Measurements from ENCODE around the gene SSR4. TPM values are rescaled to one million over a fixed set of nuclear protein-coding genes. Genes with fewer than 3 reads are reported as not detected.
A peak's percentile ranks its signal among the peaks of the same experiment; 100 is the strongest.

SSR4 gene
- total and polyA plus RNA-seq, 4 donors = 125 to 459 (median 304) TPM

DNA sequence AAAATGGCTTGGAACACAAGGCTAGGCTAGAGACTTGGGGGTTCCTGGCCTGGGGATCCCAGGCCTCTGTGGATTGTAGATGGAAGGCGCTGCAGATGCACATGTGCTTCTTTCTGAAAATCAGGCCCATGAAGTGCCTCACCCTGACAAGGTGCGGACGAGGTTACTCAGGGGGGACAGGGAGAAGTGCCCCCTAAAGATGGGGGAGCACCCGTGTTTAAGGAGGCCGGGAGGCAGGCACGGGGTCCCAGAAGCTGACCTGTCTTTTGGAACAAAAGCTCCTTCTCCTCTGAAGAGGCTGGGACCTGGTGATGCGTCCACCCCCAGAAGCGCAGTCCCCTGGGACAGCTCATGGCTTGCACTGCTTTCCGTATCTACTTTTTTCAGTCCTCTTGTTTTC lies 33.4 kb downstream of the SSR4 start:
- WGBS = 75% methylated on average over 9 of the region's 9 CpGs
- TF ChIP-seq FOXA2 (IDR thresholded peaks at IDR 0.05) = no peak
- TF ChIP-seq, protein P1, sequence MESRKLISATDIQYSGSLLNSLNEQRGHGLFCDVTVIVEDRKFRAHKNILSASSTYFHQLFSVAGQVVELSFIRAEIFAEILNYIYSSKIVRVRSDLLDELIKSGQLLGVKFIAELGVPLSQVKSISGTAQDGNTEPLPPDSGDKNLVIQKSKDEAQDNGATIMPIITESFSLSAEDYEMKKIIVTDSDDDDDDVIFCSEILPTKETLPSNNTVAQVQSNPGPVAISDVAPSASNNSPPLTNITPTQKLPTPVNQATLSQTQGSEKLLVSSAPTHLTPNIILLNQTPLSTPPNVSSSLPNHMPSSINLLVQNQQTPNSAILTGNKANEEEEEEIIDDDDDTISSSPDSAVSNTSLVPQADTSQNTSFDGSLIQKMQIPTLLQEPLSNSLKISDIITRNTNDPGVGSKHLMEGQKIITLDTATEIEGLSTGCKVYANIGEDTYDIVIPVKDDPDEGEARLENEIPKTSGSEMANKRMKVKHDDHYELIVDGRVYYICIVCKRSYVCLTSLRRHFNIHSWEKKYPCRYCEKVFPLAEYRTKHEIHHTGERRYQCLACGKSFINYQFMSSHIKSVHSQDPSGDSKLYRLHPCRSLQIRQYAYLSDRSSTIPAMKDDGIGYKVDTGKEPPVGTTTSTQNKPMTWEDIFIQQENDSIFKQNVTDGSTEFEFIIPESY (IDR thresholded peaks at IDR 0.05) = no peak
- no peaks in the 10 kb centered on the region for H3K9me3 ChIP-seq (ENCODE audit: control insufficient read depth in 4 of 4, low read length in 3 of 4)
- H3K27ac ChIP-seq (ENCODE audit: low read depth in 1 of 2, low read length in 2 of 2) = no peak overlapping the region
- H3K36me3 ChIP-seq (ENCODE audit: control insufficient read depth in 4 of 4, insufficient read depth in 3 of 4, low read depth in 1 of 4, low read length in 3 of 4) = no peaks in the 10 kb centered on the region
- H3K4me3 ChIP-seq (ENCODE audit: low read depth in 1 of 3, low read length in 3 of 3) = no peak overlapping the region
- H3K9ac ChIP-seq (ENCODE audit: low read depth in 1 of 2, low read length in 2 of 2) = no peak overlapping the region
- peaks cover 0 to 9% (median 0%) of the 10 kb centered on the region in 4 donors for H3K27me3 ChIP-seq (ENCODE audit: control insufficient read depth in 4 of 4, insufficient read depth in 4 of 4, low read length in 3 of 4)
- H3K4me1 ChIP-seq (ENCODE audit: control insufficient read depth in 4 of 4, insufficient read depth in 4 of 4, low read length in 3 of 4) = peaks cover 0 to 5% (median 2%) of the 10 kb centered on the region in 4 donors
- no peak for DNase-seq (ENCODE audit: low spot score)

DNA sequence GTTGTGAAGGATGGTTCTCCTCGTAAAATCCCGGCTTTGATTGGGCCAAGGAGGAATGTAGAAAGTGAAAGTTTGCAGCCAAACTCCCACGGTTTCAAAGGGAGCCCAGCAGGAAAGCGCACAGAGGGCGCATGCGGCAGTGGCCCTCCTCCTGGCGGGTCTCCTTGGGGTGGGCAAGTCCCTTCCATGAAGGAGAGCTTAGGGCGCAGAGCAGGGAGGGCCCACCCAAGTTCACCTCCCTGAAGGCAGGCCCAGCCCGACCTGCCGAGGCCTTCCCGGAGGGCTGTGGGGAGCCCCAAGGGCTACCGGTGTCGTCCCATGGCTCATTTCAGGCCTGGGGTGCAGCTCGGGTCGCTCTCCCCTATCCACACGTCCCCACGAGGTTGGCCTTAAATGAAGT lies 33.8 kb downstream of the SSR4 start:
- whole genome bisulfite sequencing = 30% methylated on average over 17 of the region's 17 CpGs
- TF ChIP-seq FOXA2 (IDR thresholded peaks at IDR 0.05) (no peak), GABPA (IDR thresholded peaks at IDR 0.05 in 1 of 2, conservative IDR thresholded peaks at IDR 0.05 in 1 of 2) (no peak), RAD21 (IDR thresholded peaks at IDR 0.05) (no peak), YY1 (IDR thresholded peaks at IDR 0.05) (no peak)
- TF ChIP-seq, protein P1 (IDR thresholded peaks at IDR 0.05) = no peak
- TF ChIP-seq, protein P2, sequence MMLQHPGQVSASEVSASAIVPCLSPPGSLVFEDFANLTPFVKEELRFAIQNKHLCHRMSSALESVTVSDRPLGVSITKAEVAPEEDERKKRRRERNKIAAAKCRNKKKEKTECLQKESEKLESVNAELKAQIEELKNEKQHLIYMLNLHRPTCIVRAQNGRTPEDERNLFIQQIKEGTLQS (IDR thresholded peaks at IDR 0.05) = no peak
- no peak overlapping the region for H3K4me3 ChIP-seq (ENCODE audit: low read depth in 1 of 3, low read length in 3 of 3)
- peaks cover 0 to 9% (median 0%) of the 10 kb centered on the region in 4 donors for H3K27me3 ChIP-seq (ENCODE audit: control insufficient read depth in 4 of 4, insufficient read depth in 4 of 4, low read length in 3 of 4)
- H3K9me3 ChIP-seq (ENCODE audit: control insufficient read depth in 4 of 4, low read length in 3 of 4) = no peaks in the 10 kb centered on the region
- no peak overlapping the region for H3K9ac ChIP-seq (ENCODE audit: low read depth in 1 of 2, low read length in 2 of 2)
- no peaks in the 10 kb centered on the region for H3K36me3 ChIP-seq (ENCODE audit: control insufficient read depth in 4 of 4, insufficient read depth in 3 of 4, low read depth in 1 of 4, low read length in 3 of 4)
- no peak for DNase-seq (ENCODE audit: low spot score)
- no peak overlapping the region for H3K27ac ChIP-seq (ENCODE audit: low read depth in 1 of 2, low read length in 2 of 2)
- peaks cover 0 to 5% (median 2%) of the 10 kb centered on the region in 4 donors for H3K4me1 ChIP-seq (ENCODE audit: control insufficient read depth in 4 of 4, insufficient read depth in 4 of 4, low read length in 3 of 4)

DNA sequence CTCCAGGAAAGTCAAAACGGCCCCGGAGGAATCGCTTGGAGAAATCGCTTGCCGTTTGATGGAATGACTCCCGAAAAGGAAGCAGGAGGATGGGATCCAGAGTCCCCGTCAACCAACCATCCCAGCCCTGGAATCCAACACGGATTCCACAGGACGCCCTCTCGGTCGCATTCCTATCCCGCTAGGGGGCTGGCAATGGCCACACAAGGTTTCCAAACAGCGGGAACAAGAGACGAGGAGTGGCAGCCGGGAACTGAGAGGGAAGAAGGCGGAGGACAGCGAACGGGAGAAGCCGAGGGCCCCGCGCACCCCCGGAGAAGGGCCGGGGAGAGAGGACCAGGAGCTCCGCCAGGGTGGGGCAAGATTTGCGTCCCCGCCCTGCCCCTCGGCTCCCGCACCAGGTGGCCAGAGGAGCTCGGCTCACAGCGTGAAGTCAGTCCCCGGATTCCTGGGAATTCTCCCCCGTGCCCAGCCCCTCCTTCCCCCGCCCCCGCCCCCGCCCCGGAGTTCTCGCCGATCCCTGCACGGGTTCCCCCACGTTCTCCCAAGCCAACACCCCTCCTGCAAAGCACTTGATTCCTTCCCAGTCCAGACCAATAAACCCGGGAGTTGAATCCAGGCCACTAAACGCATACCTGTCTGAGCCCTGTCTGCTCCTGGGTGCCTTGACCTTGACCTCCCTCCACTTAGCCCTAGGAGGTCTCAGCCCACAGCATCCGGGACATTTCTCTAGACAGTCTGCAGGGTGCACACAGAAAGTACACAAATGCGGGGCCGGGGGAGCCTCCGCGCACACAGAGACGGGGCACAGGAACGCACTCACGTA lies 34.5 kb downstream of the SSR4 start:
- TF ChIP-seq GABPA (IDR thresholded peaks at IDR 0.05 in 1 of 2, conservative IDR thresholded peaks at IDR 0.05 in 1 of 2) (no peak), EGR1 (IDR thresholded peaks at IDR 0.05; ENCODE audit: low read depth in 2 of 2) (no peak), NR2F2 (IDR thresholded peaks at IDR 0.05) (no peak), TAF1 (conservative IDR thresholded peaks at IDR 0.05) (no peak)
- TF ChIP-seq, protein P1 (IDR thresholded peaks at IDR 0.05) = no peak
- TF ChIP-seq, protein P3, sequence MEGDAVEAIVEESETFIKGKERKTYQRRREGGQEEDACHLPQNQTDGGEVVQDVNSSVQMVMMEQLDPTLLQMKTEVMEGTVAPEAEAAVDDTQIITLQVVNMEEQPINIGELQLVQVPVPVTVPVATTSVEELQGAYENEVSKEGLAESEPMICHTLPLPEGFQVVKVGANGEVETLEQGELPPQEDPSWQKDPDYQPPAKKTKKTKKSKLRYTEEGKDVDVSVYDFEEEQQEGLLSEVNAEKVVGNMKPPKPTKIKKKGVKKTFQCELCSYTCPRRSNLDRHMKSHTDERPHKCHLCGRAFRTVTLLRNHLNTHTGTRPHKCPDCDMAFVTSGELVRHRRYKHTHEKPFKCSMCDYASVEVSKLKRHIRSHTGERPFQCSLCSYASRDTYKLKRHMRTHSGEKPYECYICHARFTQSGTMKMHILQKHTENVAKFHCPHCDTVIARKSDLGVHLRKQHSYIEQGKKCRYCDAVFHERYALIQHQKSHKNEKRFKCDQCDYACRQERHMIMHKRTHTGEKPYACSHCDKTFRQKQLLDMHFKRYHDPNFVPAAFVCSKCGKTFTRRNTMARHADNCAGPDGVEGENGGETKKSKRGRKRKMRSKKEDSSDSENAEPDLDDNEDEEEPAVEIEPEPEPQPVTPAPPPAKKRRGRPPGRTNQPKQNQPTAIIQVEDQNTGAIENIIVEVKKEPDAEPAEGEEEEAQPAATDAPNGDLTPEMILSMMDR (IDR thresholded peaks at IDR 0.05; ENCODE audit: low read depth, low read length, missing input control) = no peak
- TF ChIP-seq, protein P4, sequence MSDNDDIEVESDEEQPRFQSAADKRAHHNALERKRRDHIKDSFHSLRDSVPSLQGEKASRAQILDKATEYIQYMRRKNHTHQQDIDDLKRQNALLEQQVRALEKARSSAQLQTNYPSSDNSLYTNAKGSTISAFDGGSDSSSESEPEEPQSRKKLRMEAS (IDR thresholded peaks at IDR 0.05) = no peak
- Histone ChIP-seq H3K9me3 (ENCODE audit: control insufficient read depth in 4 of 4, low read length in 3 of 4) (no peaks in the 10 kb centered on the region), H3K27ac (ENCODE audit: low read depth in 1 of 2, low read length in 2 of 2) (no peak overlapping the region), H3K27me3 (ENCODE audit: control insufficient read depth in 4 of 4, insufficient read depth in 4 of 4, low read length in 3 of 4) (peaks cover 0 to 5% (median 0%) of the 10 kb centered on the region in 4 donors), H3K4me1 (ENCODE audit: control insufficient read depth in 4 of 4, insufficient read depth in 4 of 4, low read length in 3 of 4) (peaks cover 0 to 5% (median 2%) of the 10 kb centered on the region in 4 donors), H3K4me3 (ENCODE audit: low read depth in 1 of 3, low read length in 3 of 3) (peak overlapping the region in 1 of 3 donors; percentile 56), H3K36me3 (ENCODE audit: control insufficient read depth in 4 of 4, insufficient read depth in 3 of 4, low read depth in 1 of 4, low read length in 3 of 4) (no peaks in the 10 kb centered on the region), H3K9ac (ENCODE audit: low read depth in 1 of 2, low read length in 2 of 2) (no peak overlapping the region)
- WGBS = 6% methylated on average over 50 of the region's 50 CpGs
- DNase-seq (ENCODE audit: low spot score) = no peak

Measured in liver (tissue), 9 donors.